ENCODE results near the gene DKC1. TPM values are rescaled to one million over a fixed set of nuclear protein-coding genes. Genes with fewer than 3 reads are reported as not detected.

DKC1 gene
- total RNA-seq, 1 donor from 2014 or later, result 45.6 TPM

- peaks cover 29% of the 10 kb centered on the region for H3K4me1 Mint-ChIP-seq
Measured at GRCh38 chrX:154797006-154797405, 34.3 kb downstream of the DKC1 start.

GRCh38 chrX:154799556-154800348 lies 37.1 kb downstream of the DKC1 start:
- Histone ChIP-seq H3K4me2 (no peak overlapping the region), H3K27ac (no peak overlapping the region)
- peaks cover 6% of the 10 kb centered on the region for H3K9me3 Mint-ChIP-seq

More at GRCh38 chrX:154797006-154797405, 34.3 kb downstream of the DKC1 start:
- TF ChIP-seq EZH2 (IDR thresholded peaks at IDR 0.05) (no peak), CTCF (IDR thresholded peaks at IDR 0.05) (no peak), EZH2phosphoT487 (IDR thresholded peaks at IDR 0.05) (no peak)
- Mint-ChIP-seq H3K9me3 (no peaks in the 10 kb centered on the region), H3K36me3 (no peaks in the 10 kb centered on the region), H3K27ac (no peak overlapping the region), H3K27me3 (ENCODE audit: insufficient read depth, low read depth) (peaks cover 15% of the 10 kb centered on the region), H3K4me3 (no peak overlapping the region)
- Histone ChIP-seq H3K27ac (no peak overlapping the region), H2AFZ (replicated peaks) (no peak overlapping the region), H3K9me3 (ENCODE audit: low read depth) (no peaks in the 10 kb centered on the region), H3K9ac (no peak overlapping the region), H3K36me3 (no peaks in the 10 kb centered on the region), H3K4me3 (no peak overlapping the region), H3K27me3 (peaks cover 81% of the 10 kb centered on the region), H3K4me1 (no peaks in the 10 kb centered on the region), H3K79me2 (ENCODE audit: low read depth) (no peaks in the 10 kb centered on the region), H3K4me2 (no peak overlapping the region), H4K20me1 (ENCODE audit: low read depth) (peaks cover 7% of the 10 kb centered on the region), H3F3A (ENCODE audit: low read depth) (peaks cover 13% of the 10 kb centered on the region)
- DNase-seq (ENCODE audit: low spot score), result no peak

GRCh38 chrX:154800478-154801210 lies 38.0 kb downstream of the DKC1 start:
- H3K27me3 ChIP-seq, result peaks cover 93% of the 10 kb centered on the region
- no peak overlapping the region for H3K9ac ChIP-seq
- H3K27ac ChIP-seq, result no peak overlapping the region
- no peak overlapping the region for H3K27ac Mint-ChIP-seq
- no peaks in the 10 kb centered on the region for H3K79me2 ChIP-seq (ENCODE audit: low read depth)
- peaks cover 9% of the 10 kb centered on the region for H3K27me3 Mint-ChIP-seq (ENCODE audit: insufficient read depth, low read depth)
- H3K4me2 ChIP-seq, result no peak overlapping the region
- peaks cover 6% of the 10 kb centered on the region for H3K9me3 Mint-ChIP-seq
- peaks cover 13% of the 10 kb centered on the region for H3F3A ChIP-seq (ENCODE audit: low read depth)
- peak overlapping the region; percentile 39 for H3K4me3 Mint-ChIP-seq
- TF ChIP-seq CTCF (IDR thresholded peaks at IDR 0.05) (no peak), EZH2 (IDR thresholded peaks at IDR 0.05) (no peak), EZH2phosphoT487 (IDR thresholded peaks at IDR 0.05) (no peak)
- H2AFZ ChIP-seq (replicated peaks), result no peak overlapping the region
- no peak for DNase-seq (ENCODE audit: low spot score)
- no peaks in the 10 kb centered on the region for H3K4me1 ChIP-seq
- peaks cover 38% of the 10 kb centered on the region for H3K4me1 Mint-ChIP-seq
- no peaks in the 10 kb centered on the region for H3K36me3 Mint-ChIP-seq
- no peaks in the 10 kb centered on the region for H3K36me3 ChIP-seq
- peaks cover 11% of the 10 kb centered on the region for H4K20me1 ChIP-seq (ENCODE audit: low read depth)
- H3K4me3 ChIP-seq, result no peak overlapping the region
- no peaks in the 10 kb centered on the region for H3K9me3 ChIP-seq (ENCODE audit: low read depth)

More at GRCh38 chrX:154799556-154800348, 37.1 kb downstream of the DKC1 start:
- Histone ChIP-seq H3K9me3 (ENCODE audit: low read depth) (no peaks in the 10 kb centered on the region), H3K9ac (no peak overlapping the region), H3F3A (ENCODE audit: low read depth) (peaks cover 13% of the 10 kb centered on the region), H3K27me3 (peaks cover 93% of the 10 kb centered on the region), H3K4me1 (no peaks in the 10 kb centered on the region), H2AFZ (replicated peaks) (no peak overlapping the region), H3K36me3 (no peaks in the 10 kb centered on the region), H4K20me1 (ENCODE audit: low read depth) (peaks cover 11% of the 10 kb centered on the region), H3K4me3 (no peak overlapping the region), H3K79me2 (ENCODE audit: low read depth) (no peaks in the 10 kb centered on the region)
- H3K36me3 Mint-ChIP-seq, result no peaks in the 10 kb centered on the region
- peak overlapping the region; percentile 64 for H3K27ac Mint-ChIP-seq
- H3K4me3 Mint-ChIP-seq, result peak overlapping the region; percentile 39
- no peak for TF ChIP-seq EZH2 (IDR thresholded peaks at IDR 0.05)
- TF ChIP-seq EZH2phosphoT487 (IDR thresholded peaks at IDR 0.05), result peak; percentile 54
- TF ChIP-seq CTCF (IDR thresholded peaks at IDR 0.05), result no peak
- peaks cover 38% of the 10 kb centered on the region for H3K4me1 Mint-ChIP-seq
- peaks cover 8% of the 10 kb centered on the region for H3K27me3 Mint-ChIP-seq (ENCODE audit: insufficient read depth, low read depth)
- peak; percentile 80 for DNase-seq (ENCODE audit: low spot score)
